ENCODE results near the gene RNASE9.

DNA sequence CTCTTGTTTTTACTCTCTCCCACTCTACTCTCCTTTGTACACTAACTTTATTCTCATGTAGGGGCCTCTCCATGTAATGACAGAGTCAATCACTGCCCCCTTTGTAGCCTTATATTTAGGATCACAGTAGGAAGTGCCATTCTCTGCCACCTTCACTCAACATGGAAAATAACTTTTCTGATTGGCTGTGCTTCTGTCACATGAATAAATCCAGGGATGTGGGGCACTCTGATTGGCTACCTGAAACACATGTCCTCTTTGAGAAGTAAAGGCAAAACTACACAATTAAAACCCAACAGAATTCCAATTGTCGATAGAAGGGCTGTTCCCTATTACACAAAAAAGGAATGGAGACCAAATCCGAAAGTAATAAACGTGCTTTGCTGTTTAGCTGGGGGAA, at the start of gene RNASE9:
- TF ChIP-seq CTCF (tag by site-specific recombination; IDR thresholded peaks at IDR 0.05) = no peak
- TF ChIP-seq, protein P1, sequence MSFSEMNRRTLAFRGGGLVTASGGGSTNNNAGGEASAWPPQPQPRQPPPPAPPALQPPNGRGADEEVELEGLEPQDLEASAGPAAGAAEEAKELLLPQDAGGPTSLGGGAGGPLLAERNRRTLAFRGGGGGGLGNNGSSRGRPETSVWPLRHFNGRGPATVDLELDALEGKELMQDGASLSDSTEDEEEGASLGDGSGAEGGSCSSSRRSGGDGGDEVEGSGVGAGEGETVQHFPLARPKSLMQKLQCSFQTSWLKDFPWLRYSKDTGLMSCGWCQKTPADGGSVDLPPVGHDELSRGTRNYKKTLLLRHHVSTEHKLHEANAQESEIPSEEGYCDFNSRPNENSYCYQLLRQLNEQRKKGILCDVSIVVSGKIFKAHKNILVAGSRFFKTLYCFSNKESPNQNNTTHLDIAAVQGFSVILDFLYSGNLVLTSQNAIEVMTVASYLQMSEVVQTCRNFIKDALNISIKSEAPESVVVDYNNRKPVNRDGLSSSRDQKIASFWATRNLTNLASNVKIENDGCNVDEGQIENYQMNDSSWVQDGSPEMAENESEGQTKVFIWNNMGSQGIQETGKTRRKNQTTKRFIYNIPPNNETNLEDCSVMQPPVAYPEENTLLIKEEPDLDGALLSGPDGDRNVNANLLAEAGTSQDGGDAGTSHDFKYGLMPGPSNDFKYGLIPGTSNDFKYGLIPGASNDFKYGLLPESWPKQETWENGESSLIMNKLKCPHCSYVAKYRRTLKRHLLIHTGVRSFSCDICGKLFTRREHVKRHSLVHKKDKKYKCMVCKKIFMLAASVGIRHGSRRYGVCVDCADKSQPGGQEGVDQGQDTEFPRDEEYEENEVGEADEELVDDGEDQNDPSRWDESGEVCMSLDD (tag by site-specific recombination; IDR thresholded peaks at IDR 0.05) = no peak
- no peak for TF ChIP-seq ZSCAN30 (tag by site-specific recombination; IDR thresholded peaks at IDR 0.05)
- TF ChIP-seq REST (tag by site-specific recombination; IDR thresholded peaks at IDR 0.05) = no peak
- no peak for TF ChIP-seq ZNF292 (tag by site-specific recombination; IDR thresholded peaks at IDR 0.05; ENCODE audit: borderline replicate concordance, low read depth)

All from HEK293 (cell line).